LHCN-M2 (cell line): ENCODE results near the gene TEN1. TPM values are rescaled to one million over a fixed set of nuclear protein-coding genes. Genes with fewer than 3 reads are reported as not detected.
A peak's percentile ranks its signal among the peaks of the same experiment; 100 is the strongest.

Source experiments
- DNase-seq: peaks from one replicate; pipeline ENCODE4 v3.0.0-alpha.2; 2012; ENCODE audit warnings: low read depth
- total RNA-seq: library from RNA; depleted of rRNA; stranded (reverse); fragments of >200 nt; gene quantifications from 2 replicates; pipeline ENCODE4 v1.2.3, GENCODE V29; 2014

The TEN1 gene
- total RNA-seq, 1 experiment from 2014 or later, result 18.5 TPM

DNA sequence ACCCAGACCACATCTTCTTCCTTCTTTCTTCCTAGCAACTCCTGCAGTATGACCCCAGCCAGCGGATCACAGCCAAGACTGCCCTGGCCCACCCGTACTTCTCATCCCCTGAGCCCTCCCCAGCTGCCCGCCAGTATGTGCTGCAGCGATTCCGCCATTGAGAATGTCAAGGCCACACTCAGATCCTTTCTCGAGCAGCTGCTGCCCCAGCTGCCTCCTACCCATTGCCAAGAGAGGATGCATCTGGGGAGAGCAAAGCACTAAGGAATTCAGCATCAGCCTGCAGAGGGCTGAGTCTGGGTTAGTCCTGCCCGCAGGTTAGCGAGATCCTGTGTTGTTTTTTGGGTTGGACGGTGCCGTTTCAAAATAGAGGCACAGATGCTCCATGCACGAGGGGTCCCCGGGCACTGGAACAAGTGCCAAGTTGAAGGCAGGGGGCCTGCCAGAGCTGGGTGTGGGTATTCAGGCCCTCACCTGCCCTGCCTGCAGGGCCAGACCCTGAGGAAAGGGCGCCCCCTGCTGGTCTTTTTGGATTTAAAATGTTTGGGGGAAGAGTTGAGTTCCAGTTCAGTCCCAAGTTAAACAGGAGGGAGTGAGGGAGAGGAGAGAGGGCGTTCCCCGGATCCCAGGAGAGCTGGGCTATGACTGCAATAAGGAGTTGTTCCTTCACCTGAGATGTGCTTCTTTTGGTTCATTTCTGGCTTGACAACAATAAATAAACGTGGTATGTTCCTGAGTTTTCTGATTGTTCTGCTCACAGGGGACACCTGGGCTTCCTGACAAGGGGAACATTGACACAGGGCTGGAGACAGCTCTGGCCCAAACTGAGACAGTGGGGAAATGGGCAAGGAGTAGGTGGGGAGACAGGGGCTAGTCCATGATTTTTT, 26.5 kb downstream of the TEN1 start:
- peak; percentile 47 for DNase-seq

DNA sequence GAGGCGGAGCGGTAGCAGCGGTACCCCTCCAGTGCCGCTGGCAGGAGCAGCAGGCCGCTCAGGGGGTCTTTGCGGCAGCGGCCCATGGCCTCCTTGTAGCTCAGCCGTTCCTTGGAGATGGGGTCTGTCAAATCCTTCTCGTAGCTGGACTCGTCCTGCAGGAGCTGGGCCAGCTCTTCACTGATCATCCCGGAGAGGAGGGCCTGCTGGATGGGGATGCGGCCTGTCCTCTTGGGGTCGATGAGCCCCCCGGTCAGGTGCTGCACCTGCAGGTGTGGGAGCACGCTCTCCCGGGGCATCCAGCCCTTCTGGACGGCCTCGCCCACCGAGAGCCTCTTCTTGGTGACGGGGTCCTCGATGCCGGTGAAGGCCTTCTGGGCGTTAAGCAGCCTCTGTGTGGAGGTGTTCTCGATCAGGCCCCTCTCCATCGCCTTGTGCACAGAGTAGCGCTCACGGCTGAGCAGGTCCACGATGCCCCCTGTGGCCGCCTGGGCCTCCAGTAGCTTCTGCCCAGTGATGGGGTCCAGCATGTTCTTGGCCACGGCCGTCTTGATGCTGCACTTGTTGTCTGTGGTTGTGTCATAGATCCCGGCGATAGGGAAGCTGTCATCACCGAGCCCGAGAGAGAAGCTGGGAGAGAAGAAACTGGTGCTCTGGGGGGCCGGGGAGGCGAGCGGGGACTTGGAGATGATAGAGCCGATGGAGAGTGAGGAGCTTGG, 28.2 kb downstream of the TEN1 start:
- DNase-seq, result no peak

DNA sequence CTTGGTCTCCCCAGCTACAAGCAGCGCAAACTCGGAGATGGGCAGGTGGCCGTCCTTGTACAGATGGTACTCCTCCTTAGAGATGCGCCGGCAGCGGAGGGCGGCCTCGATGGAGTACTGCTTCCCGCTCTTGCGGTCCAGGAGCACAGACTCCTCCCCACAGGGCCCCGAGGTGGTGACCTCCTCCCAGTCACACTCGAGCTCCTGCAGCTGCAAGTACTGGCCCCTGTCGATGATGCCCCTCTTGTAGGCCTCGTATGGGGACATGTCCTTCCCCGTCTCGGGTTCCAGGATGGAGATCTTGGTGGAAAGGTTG, 28.8 kb downstream of the TEN1 start:
- no peak for DNase-seq

DNA sequence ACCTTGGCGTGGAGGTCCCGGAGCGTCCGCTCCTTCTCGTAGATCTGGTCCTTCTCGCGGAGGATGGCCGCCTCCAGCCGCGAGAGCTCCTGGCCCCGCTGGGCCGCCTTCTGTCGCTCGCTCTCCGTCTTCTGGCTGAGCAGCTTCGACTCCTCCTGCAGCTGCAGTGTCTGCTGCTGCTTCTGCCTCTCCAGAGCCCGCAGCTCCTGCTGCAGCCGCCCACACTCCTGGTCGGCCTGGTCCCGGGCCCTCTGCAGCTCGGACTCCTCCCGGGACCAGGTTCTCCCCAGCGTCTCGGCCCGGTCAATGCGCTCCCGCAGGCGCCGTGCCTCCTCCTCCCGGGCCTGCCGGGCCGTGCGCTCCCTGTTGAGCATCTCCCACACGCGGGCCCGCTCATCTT, 29.2 kb downstream of the TEN1 start:
- DNase-seq, result no peak

DNA sequence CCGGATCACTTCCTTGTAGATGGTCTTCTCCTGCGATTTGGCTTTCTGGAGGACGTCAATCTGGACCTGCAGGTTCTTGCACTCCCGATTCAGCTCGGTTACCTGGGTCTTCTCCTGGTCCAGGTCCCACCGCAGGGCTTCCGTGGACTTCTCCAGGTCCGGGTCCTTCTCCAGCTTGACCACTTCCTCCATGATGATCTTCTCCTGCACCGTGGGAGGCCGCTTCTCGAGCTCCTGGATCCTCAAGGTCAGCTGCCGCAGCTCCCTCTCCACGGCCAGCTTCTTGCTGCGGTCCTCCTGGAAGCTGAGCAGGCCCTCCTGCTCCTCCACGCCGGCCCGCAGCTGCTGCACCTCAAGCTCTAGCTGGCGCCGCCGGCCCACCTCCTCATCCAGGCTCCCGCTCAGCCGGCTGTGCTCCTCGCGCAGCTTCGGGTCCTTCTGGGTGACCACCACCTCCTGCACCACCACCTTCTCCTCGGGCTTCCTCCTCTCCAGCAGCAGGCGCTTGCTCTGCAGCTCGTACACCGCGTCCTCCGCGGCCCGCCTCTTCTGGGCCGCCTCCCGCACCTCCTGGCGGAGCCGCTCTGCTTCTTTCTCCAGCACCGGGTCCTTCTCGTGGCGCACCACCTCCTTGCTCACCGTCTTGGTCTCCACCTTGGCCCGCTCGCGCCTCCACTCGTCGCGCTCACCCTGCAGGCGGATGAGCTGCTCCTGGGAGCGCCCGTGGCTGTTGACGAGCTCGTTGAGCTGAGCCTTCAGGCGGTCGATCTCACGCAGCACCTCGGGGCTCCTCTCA, 29.8 kb downstream of the TEN1 start:
- DNase-seq, result no peak

DNA sequence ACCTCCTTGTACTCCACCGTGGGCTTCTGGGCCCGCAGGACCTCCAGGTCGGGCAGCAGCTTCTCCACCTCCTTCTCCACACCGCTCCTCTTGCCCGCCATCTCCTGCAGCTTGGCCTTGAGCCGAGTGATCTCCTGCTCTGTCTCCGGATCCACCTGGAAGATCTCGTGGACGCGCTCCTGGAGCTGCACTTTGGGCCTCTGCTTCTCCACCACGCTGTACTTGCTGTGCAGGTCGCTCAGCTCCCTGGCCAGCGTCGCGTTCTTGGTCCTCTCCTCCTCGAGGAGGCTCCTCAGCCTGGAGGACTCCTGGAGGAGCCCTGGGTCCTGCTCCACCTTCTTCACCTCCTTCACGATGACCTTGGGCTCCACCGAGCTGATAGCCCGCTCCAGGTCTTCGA, 30.4 kb downstream of the TEN1 start:
- DNase-seq, result no peak

DNA sequence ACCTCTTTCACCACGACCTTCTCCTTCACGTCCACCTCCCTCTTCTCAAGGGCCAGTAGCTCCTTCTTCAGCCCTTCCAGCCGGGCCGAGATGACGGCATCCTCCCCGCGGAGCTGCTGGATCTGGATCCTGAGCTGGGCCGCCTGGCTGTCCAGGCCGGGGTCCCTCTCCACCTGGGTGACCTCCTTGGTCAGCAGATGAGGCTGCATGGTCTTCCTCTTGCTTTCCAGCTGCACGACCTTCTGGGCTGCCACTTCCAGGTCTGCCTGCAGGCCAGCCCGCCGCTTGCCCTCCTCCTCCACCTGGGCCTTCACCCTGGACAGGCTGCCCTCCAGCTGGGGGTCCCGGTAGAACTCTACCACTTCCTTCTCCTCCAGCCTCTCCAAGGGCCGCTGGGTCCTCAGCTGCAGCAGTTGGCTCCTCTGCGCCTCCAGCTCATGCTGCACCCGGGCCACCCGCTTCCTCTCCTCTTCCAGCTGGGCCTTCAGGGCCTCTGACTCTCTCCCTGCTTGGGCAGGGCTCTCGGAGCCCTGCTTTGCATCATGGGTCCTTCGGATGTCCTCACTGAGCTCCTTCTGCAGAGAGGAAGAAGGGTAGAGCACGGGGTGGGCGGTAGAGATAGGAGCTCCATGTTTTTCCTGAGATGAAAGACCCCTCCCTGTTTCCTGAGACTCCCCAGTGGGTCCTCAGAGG, 31.1 kb downstream of the TEN1 start:
- no peak for DNase-seq

DNA sequence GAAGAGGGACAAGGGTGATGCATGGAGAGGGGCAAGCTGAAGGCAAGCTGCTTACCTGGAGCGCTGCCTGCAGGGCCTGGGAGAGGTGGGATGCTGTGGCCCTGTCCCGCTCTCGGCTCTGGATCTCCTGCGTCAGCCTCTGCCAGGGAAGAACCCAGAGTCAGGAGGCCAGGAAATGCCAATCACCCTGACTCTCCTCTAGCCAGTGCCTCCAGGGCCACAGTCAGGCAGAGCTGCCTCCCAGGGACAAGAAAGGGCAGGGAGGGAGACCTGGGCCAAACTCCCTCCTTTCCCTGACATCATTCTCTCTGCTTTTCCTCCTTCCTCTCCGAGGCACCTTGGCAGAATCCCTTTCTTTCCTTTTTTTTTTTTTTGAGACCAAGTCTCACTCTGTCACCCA, 32.9 kb downstream of the TEN1 start:
- DNase-seq, result no peak

DNA sequence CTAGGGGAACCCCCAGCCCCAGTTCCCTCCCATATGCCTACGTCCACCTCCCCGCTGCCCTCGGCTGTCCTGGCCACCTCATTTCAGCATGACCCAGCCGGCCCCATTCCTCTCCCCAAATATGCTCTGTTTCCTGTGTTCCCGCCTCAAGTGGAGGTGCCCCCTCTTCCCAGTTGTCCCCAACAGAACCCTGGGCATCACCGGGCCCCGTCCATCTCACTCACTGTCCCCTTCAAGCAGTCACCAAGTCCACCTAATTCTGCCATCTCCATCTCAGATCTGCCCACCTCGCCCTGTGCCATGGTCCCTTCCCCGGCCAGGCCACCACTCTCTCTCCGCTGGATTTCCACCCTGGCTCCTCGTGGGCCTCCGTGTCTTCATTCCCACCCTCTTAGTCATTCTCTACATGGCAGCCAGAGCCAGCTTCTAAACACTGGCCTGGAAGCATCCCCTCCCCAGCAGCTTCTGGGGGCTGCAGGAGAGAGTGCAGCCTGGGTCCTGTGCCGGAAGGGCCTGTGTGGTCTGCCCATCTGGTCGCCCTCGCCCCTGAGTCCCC, 34.4 kb downstream of the TEN1 start:
- no peak for DNase-seq

DNA sequence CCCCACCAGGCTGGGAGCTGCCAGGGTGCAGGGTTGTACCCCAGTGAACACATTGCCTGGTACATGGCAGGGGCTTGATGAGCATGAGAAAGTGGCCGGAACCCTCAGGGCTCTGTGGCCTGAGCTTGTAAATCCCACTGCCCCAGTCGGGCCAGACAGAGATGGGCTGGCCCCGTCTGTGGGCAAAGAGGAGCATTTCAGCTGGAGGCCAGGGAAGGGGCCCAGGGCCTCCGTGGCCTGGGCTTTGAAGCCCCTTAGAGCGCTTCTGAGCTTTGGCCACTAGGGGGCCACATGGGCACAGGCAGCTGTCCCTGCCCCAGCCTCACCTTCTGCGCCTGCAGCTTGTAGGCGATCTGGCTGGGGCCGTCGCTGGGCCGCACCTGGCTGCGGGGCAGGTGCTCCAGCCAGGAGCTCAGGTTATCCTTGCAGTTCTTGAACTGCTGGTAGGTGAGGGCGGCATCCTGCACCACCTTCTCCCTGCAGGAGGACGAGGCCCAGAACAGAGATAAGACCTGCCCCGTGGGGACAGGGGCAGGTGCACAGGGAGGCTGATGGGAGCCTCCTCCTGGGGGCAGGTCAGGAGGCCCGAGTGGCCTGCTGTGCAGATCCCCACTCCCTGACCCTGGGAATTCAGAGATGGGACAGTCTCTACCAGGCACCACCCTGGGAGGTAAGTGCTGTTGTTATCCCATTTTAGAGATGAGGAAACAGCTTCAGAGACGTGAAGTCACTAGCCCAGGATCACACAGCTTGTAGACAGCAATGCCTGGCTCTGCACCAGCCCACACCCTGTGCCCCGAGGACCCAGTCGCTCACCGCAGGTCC, 35.3 kb downstream of the TEN1 start:
- peak; percentile 38 for DNase-seq

DNA sequence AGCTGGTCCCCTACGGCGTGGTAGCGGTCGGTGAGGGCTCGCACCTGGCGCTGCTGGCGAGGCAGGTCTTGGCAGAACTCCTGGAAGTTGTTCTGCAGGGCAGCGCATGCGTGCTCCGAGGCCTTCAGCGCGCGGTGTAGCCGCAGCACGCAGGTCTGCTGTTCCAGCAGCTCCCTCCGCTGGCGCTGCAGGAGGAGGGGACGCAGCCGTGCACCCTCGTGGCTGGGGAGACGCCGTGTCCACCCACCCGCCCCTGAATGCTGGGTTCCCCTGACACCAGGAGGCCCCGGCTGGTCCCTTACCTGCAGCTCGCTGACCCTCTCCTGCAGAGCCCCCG, 35.9 kb downstream of the TEN1 start:
- no peak for DNase-seq

DNA sequence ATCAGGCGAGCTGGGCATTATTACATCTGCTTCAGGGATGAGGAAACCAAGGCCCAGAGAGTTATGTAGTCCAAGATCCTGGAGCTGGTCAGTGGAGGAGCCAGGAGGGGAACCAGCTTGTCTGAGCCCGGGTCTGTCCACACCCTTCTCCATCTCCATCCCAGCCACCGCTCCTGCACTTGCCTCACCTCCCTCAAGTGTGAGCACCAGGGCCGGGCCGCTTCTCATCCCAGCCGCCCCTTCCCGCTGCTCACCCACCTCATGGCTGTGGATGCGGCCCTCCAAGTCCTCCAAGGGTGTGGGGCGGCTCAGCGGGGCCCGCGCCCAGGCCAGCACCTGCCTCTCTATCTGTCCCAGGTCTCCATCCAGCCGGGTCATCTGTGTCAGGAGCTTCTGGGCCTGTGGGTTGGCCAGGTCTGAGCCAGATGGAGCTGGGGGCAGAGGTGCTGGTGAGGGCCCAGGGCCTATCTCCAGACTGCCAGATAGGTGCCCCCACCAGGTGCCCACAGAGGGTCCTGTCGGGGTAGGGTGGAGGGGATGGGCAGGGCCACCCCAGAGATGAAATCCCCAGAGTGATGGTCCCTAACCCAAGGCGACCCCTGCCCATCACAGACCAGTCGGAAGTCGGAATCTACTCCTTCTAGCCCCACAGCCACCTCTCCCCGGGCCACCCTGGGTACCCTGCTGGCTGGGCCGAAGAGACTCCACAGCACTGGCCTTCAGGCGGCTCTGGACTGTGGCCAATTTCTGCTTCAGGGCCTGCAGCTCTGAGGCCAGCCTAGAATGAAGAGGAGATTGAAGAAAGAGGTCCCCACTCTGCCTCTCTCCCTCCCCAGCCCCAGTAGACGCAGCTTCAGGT, 38.7 kb downstream of the TEN1 start:
- no peak for DNase-seq

DNA sequence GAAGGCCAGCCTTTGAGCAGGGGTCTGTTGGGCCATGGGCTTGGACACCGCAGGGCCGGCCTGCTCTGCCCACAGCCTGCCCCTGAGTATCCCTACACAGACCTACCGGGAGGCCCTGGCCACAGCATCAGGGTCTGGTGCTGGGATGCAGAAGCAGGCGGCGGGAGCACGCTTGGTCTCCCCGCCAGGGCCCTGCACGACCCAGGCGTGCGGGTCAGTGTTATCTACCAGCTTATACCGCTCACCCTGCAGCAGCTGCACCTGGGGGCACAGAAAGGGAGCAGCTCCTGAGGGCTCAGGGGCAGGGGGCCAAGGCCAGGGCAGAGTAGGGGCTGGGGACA, 39.3 kb downstream of the TEN1 start:
- no peak for DNase-seq

DNA sequence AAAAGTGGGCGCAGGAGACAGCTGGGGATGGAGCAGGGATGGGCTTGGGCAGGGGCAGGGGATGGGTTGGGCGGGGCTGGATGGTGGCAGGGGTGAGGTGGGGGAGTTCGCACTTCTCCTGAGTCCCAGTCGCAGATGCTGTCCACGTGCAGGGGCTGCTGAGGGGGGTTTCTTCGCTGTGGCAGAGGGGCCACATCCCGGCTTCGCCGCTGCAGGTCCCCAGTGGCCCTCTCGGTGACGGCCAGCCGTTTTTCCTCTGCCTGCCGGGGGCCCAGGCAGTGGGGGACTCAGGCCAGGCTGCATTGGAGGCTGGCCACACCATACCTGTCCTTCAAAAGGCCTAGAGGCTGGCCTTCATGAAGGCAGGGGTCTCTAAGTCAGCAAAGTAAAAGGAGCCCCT, 39.8 kb downstream of the TEN1 start:
- no peak for DNase-seq

DNA sequence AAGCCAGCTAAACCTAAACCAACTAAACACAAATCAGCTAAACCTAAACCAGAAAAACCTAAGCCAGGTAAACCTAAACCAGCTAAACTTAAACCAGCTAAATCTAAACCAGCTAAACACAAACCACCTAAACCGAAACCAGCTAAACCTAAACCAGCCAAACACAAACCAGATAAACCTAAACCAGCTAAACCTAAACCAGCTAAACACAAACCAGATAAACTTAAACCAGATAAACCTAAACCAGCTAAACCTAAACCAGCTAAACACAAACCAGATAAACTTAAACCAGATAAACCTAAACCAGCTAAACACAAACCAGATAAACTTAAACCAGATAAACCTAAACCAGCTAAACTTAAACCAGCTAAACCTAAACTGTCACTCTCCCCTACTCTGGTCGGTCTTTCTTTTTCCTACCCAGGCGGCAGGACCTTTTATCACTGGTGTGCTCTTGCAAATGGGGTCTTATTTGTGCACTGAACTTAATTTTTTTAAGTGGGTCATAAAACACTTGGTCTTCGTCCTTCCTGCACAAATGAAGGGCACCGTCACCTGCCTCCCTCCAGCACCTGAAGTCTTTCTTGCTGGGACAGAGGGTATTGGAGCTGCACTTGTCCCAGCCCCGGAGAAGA, 40.9 kb downstream of the TEN1 start:
- no peak for DNase-seq

DNA sequence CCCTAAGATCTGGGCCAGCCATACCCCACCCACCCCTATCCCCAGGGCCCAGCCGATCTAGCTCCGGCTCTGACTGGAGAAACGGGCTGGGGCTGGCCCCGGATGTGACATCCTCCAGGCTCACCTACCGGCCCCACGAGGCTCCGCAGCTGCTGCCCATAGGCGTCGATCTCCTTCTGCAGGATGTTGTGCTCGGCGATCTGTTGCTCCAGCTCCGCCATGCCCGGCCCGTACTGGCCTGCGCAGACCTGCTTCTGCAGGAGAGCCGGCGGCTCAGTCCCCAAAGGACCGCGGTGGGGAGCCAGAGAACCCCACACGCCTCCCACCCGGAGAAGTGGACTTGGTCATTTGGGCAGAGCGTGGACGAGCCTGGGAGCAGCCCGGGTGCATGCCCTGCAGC, 43.2 kb downstream of the TEN1 start:
- DNase-seq, result no peak

DNA sequence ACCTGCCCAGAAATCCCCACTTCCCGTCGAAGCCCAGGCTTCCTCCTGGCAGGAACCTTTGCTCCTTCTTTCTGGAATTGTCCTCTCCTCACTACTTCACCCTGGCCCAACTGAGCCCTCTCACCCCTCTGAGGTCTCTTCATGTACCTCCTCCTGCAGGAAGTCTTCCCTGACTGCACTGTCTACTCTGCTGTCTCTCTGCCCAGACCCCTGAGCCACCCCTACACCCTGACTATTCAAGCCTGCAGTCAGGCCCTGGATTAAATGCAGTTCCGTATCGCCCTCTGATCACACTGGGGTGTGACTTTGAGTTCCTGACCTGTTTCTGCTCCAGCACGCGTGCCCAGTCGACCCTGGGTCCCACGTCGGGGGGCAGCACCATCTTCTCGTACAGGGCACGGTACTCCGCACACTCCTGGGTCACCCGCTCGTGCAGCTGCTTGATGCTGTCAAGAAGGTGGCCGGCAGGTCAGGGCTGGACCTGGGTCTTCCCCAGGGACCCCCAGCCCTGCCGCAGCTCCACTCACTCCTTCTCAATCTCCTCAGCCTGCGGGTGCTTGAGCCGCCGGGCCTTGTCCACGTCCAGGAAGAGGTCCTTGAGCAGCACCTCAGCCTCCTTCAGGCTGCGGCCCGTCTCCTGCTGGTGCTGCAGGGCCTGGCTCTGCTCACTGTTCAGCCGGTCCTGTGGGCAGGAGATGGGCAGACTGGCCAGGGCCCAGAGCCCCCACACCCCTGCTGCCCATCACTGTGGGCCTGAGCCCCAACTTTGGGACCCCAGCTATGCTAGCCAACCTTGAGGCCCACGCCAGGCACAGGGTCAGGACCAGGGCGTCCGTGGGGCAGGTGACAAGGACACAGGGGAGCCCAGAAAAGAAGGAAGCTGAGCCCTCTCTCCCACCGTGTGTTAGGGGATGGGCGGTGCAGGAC, 44.2 kb downstream of the TEN1 start:
- no peak for DNase-seq

DNA sequence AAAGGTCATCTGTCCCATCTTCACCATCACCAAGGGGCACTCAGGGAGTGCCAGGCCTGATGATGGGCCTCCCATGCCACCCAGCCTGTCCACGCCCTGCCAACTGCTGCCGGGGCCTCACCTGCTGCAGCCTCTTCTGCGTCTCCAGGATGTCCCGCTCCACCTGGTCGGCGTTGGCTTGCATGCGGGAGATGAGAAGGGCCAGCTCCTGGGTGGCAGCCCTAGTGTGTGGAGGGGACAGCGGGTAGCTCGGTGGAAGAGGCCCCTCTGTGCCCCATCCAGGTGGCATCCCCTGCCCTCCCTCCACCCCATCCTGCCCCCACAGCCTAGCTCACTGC, 44.8 kb downstream of the TEN1 start:
- no peak for DNase-seq
